C4-2B (cell line): ENCODE data around the gene BRD4.

Experiments
- H3K27ac ChIP-seq: fragments of 450-650 bp; 2 replicates; pipeline ENCODE4 v1.5.1; 2017
- ZFX ChIP-seq: fragments of 450-650 bp; IDR thresholded peaks from 2 replicates; pipeline ENCODE4 v1.6.1; 2017
- TF ChIP-seq, protein P1 (sequence below): fragments of 450-650 bp; conservative IDR thresholded peaks from 2 replicates; pipeline ENCODE4 v1.5.1; 2017; ENCODE audit warnings: mild to moderate bottlenecking

Gene BRD4

GRCh38 chr19:15330801-15331418 lies 1.4 kb downstream of the BRD4 start:
- peak overlapping the region; percentile 93 for H3K27ac ChIP-seq
- TF ChIP-seq, protein P1, sequence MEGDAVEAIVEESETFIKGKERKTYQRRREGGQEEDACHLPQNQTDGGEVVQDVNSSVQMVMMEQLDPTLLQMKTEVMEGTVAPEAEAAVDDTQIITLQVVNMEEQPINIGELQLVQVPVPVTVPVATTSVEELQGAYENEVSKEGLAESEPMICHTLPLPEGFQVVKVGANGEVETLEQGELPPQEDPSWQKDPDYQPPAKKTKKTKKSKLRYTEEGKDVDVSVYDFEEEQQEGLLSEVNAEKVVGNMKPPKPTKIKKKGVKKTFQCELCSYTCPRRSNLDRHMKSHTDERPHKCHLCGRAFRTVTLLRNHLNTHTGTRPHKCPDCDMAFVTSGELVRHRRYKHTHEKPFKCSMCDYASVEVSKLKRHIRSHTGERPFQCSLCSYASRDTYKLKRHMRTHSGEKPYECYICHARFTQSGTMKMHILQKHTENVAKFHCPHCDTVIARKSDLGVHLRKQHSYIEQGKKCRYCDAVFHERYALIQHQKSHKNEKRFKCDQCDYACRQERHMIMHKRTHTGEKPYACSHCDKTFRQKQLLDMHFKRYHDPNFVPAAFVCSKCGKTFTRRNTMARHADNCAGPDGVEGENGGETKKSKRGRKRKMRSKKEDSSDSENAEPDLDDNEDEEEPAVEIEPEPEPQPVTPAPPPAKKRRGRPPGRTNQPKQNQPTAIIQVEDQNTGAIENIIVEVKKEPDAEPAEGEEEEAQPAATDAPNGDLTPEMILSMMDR = no peak
- no peak for TF ChIP-seq ZFX

- no peak overlapping the region for H3K27ac ChIP-seq
- TF ChIP-seq, protein P1 = no peak
- TF ChIP-seq ZFX = no peak
These were observed 4.0 kb downstream of the BRD4 start for GRCh38 chr19:15328312-15328711.

GRCh38 chr19:15324791-15325519 lies 7.4 kb downstream of the BRD4 start:
- TF ChIP-seq ZFX = no peak
- H3K27ac ChIP-seq = peak overlapping the region; percentile 81

DNA sequence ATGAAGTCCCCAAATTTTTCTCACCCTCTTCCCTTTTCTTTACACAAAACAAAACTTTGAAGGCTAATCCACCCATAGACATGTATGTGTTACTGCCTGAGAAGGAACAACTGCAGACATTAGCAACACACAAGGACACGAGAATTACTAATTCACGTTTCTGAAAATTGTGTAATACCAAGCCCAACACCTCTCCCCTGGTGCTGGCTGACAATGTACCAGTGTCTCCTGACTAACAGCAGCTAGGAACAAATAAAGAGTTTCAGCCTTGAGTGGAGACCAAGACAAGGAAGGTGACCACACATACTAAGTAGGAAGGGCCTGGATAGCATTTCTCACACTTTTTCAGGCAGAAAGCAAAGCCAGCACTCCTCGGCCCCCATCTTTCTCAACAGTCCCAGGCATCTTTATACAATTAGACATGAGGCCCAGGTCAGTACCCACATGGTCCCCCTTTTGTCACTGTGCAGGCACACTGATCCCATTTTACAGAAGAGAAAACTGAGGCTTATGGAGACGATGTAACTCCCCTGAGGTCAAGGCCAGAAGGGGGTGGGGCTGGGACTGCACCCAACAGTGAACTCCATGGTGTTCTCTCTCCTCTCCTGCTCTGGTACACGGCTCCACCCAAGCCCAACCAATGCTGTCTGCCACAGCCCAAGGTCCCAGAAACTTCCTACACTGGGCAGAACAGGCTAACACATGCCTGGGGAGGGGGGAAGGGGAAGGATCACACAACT lies 8.7 kb downstream of the BRD4 start:
- TF ChIP-seq ZFX = no peak
- TF ChIP-seq, protein P1 = no peak
- peak overlapping the region; percentile 81 for H3K27ac ChIP-seq

GRCh38 chr19:15321739-15322138 lies 10.6 kb downstream of the BRD4 start:
- no peak overlapping the region for H3K27ac ChIP-seq
- TF ChIP-seq ZFX = no peak

GRCh38 chr19:15320116-15320515 lies 12.2 kb downstream of the BRD4 start:
- no peak overlapping the region for H3K27ac ChIP-seq
- TF ChIP-seq, protein P1 = no peak
- no peak for TF ChIP-seq ZFX

- no peak overlapping the region for H3K27ac ChIP-seq
- TF ChIP-seq, protein P1 = no peak
- no peak for TF ChIP-seq ZFX
These were observed 14.1 kb downstream of the BRD4 start for GRCh38 chr19:15318241-15318691.

- TF ChIP-seq, protein P1 = no peak
- no peak for TF ChIP-seq ZFX
- H3K27ac ChIP-seq = no peak overlapping the region
These were observed 14.8 kb downstream of the BRD4 start for GRCh38 chr19:15317392-15318071.
